Esophagus (tissue), 2 donors: Measurements from ENCODE around the gene WHRN. TPM values are rescaled to one million over a fixed set of nuclear protein-coding genes. Genes with fewer than 3 reads are reported as not detected.

Experiments
- H3K27ac ChIP-seq, 2 donors: one replicate each; pipeline ENCODE4 v1.5.1; 2013; ENCODE audit warnings: low read depth in 2 of 2, mild to moderate bottlenecking in 2 of 2, inconsistent platforms in 1 of 2, low read length in 1 of 2, moderate library complexity in 1 of 2
- H3K27me3 ChIP-seq, 2 donors: one replicate each; pipeline ENCODE4 v1.6.1; 2013; ENCODE audit warnings: low read length in 2 of 2, control low read depth in 1 of 2, mild to moderate bottlenecking in 1 of 2; ENCODE audit not compliant: insufficient read depth in 2 of 2, control insufficient read depth in 1 of 2
- H3K36me3 ChIP-seq, 2 donors: one replicate each; pipeline ENCODE4 v1.6.1; 2013; ENCODE audit warnings: low read length in 1 of 2; ENCODE audit not compliant: control insufficient read depth in 2 of 2, insufficient read depth in 2 of 2
- H3K4me1 ChIP-seq, 2 donors: one replicate each; pipeline ENCODE4 v1.6.1; 2013; ENCODE audit warnings: low read length in 1 of 2; ENCODE audit not compliant: control insufficient read depth in 2 of 2, insufficient read depth in 2 of 2
- H3K4me3 ChIP-seq, 2 donors: one replicate each; pipeline ENCODE4 v1.5.1; 2013; ENCODE audit warnings: low read length in 2 of 2, mild to moderate bottlenecking in 2 of 2, low read depth in 1 of 2, moderate library complexity in 1 of 2
- H3K9me3 ChIP-seq, 2 donors: one replicate each; pipeline ENCODE4 v1.6.1; 2013; ENCODE audit warnings: mild to moderate bottlenecking in 2 of 2, low read depth in 1 of 2, low read length in 1 of 2, moderate library complexity in 1 of 2; ENCODE audit not compliant: control insufficient read depth in 2 of 2, insufficient read depth in 1 of 2
- WGBS, 2 donors: extraction: QIAGEN DNeasy Blood & Tissue Kit; methylation state at CpG; one replicate each; pipeline ENCODE4 v1.1.7; 2013; 5-methylcytosine and 5-hydroxymethylcytosine counted together
- polyA plus RNA-seq, 2 donors: library from polyadenylated mRNA; stranded (reverse); fragments of 200-250 nt; gene quantifications; one replicate each; pipeline ENCODE4 v1.2.3, GENCODE V29; 2013
- donor health status: healthy with polysubstance abuse.
- donor health status: Bipolar disorder and iron deficiency.

Gene WHRN
- polyA plus RNA-seq, 2 donors: 3.4 to 7.6 TPM

GRCh38 chr9:114374936-114375335 lies 130.3 kb downstream of the WHRN start:
- no peak overlapping the region for H3K27ac ChIP-seq
- 78 to 79% methylated on average over 9 of the region's 9 CpGs for WGBS, 2 donors
- H3K4me3 ChIP-seq: no peak overlapping the region
- H3K27me3 ChIP-seq: no peaks in the 10 kb centered on the region
- H3K4me1 ChIP-seq: peaks cover 0 to 14% of the 10 kb centered on the region in 2 donors
- H3K9me3 ChIP-seq: no peaks in the 10 kb centered on the region
- H3K36me3 ChIP-seq: peaks cover 10 to 25% of the 10 kb centered on the region in 2 donors

- Histone ChIP-seq H3K27ac (peak overlapping the region in 1 of 2 donors; percentile 24), H3K4me1 (peaks cover 0 to 12% of the 10 kb centered on the region in 2 donors), H3K36me3 (peaks cover 8 to 24% of the 10 kb centered on the region in 2 donors), H3K4me3 (no peak overlapping the region), H3K9me3 (no peaks in the 10 kb centered on the region), H3K27me3 (no peaks in the 10 kb centered on the region)
- WGBS, 2 donors: 88% methylated on average over 16 of the region's 16 CpGs
Observed at GRCh38 chr9:114373960-114374730, 131.1 kb downstream of the WHRN start.

- no peak overlapping the region for H3K4me3 ChIP-seq
- H3K36me3 ChIP-seq: peaks cover 11 to 23% of the 10 kb centered on the region in 2 donors
- WGBS, 2 donors: 60 to 62% methylated on average over 8 to 9 of the region's 9 CpGs
- no peaks in the 10 kb centered on the region for H3K27me3 ChIP-seq
- no peaks in the 10 kb centered on the region for H3K9me3 ChIP-seq
- H3K27ac ChIP-seq: peak overlapping the region; percentile 48 to 53
- H3K4me1 ChIP-seq: peaks cover 0 to 9% of the 10 kb centered on the region in 2 donors
Observed at GRCh38 chr9:114372921-114373448, 132.3 kb downstream of the WHRN start.

- Histone ChIP-seq H3K27me3 (no peaks in the 10 kb centered on the region), H3K27ac (peak overlapping the region; percentile 48 to 53), H3K4me1 (peaks cover 0 to 12% of the 10 kb centered on the region in 2 donors), H3K4me3 (no peak overlapping the region), H3K9me3 (no peaks in the 10 kb centered on the region), H3K36me3 (peaks cover 9 to 23% of the 10 kb centered on the region in 2 donors)
- WGBS, 2 donors: 51 to 54% methylated on average over 14 of the region's 14 CpGs
Observed at GRCh38 chr9:114371973-114372917, 133.0 kb downstream of the WHRN start.

- H3K27ac ChIP-seq: peak overlapping the region in 1 of 2 donors; percentile 15
- 68 to 81% methylated on average over 7 of the region's 7 CpGs for WGBS, 2 donors
- no peaks in the 10 kb centered on the region for H3K27me3 ChIP-seq
- peaks cover 0 to 12% of the 10 kb centered on the region in 2 donors for H3K4me1 ChIP-seq
- peaks cover 7 to 15% of the 10 kb centered on the region in 2 donors for H3K36me3 ChIP-seq
- no peaks in the 10 kb centered on the region for H3K9me3 ChIP-seq
- H3K4me3 ChIP-seq: no peak overlapping the region
Observed at GRCh38 chr9:114371343-114371944, 133.8 kb downstream of the WHRN start.

GRCh38 chr9:114370968-114371320 lies 134.3 kb downstream of the WHRN start:
- peaks cover 0 to 12% of the 10 kb centered on the region in 2 donors for H3K4me1 ChIP-seq
- no peaks in the 10 kb centered on the region for H3K27me3 ChIP-seq
- H3K9me3 ChIP-seq: no peaks in the 10 kb centered on the region
- no peak overlapping the region for H3K4me3 ChIP-seq
- peaks cover 7 to 12% of the 10 kb centered on the region in 2 donors for H3K36me3 ChIP-seq
- WGBS, 2 donors: 73 to 82% methylated on average over 4 of the region's 4 CpGs
- H3K27ac ChIP-seq: no peak overlapping the region

GRCh38 chr9:114370251-114370967 lies 134.9 kb downstream of the WHRN start:
- peaks cover 7 to 12% of the 10 kb centered on the region in 2 donors for H3K36me3 ChIP-seq
- peaks cover 0 to 12% of the 10 kb centered on the region in 2 donors for H3K4me1 ChIP-seq
- H3K4me3 ChIP-seq: no peak overlapping the region
- WGBS, 2 donors: 74 to 84% methylated on average over 6 of the region's 6 CpGs
- no peaks in the 10 kb centered on the region for H3K27me3 ChIP-seq
- no peaks in the 10 kb centered on the region for H3K9me3 ChIP-seq
- H3K27ac ChIP-seq: no peak overlapping the region

GRCh38 chr9:114369216-114370130 lies 135.8 kb downstream of the WHRN start:
- 93 to 94% methylated on average over 9 of the region's 9 CpGs for WGBS, 2 donors
- H3K9me3 ChIP-seq: no peaks in the 10 kb centered on the region
- H3K27ac ChIP-seq: peak overlapping the region in 1 of 2 donors; percentile 42
- H3K36me3 ChIP-seq: peaks cover 7 to 12% of the 10 kb centered on the region in 2 donors
- no peaks in the 10 kb centered on the region for H3K27me3 ChIP-seq
- H3K4me1 ChIP-seq: peaks cover 0 to 13% of the 10 kb centered on the region in 2 donors
- H3K4me3 ChIP-seq: no peak overlapping the region
